GM21717 (cell line): Measurements from ENCODE around the gene SEMG1.

Experiments used
- ATAC-seq: cut with Tn5 transposase; IDR thresholded peaks from one replicate; pipeline ENCODE4 v1.9.1; 2021; ENCODE audit warnings: mild to moderate bottlenecking, moderate library complexity; ENCODE audit not compliant: unreplicated experiment

Gene SEMG1, protein sequence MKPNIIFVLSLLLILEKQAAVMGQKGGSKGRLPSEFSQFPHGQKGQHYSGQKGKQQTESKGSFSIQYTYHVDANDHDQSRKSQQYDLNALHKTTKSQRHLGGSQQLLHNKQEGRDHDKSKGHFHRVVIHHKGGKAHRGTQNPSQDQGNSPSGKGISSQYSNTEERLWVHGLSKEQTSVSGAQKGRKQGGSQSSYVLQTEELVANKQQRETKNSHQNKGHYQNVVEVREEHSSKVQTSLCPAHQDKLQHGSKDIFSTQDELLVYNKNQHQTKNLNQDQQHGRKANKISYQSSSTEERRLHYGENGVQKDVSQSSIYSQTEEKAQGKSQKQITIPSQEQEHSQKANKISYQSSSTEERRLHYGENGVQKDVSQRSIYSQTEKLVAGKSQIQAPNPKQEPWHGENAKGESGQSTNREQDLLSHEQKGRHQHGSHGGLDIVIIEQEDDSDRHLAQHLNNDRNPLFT

GRCh38 chr20:45206725-45207124 is at the start of gene SEMG1:
TSS of gene SEMG1 (plus strand) at chr20:45207033. CDS start at chr20:45207054, 21 bp downstream.
- ATAC-seq = no peak

GRCh38 chr20:45157962-45158361 is 48.9 kb upstream of the SEMG1 start:
- ATAC-seq = no peak

DNA sequence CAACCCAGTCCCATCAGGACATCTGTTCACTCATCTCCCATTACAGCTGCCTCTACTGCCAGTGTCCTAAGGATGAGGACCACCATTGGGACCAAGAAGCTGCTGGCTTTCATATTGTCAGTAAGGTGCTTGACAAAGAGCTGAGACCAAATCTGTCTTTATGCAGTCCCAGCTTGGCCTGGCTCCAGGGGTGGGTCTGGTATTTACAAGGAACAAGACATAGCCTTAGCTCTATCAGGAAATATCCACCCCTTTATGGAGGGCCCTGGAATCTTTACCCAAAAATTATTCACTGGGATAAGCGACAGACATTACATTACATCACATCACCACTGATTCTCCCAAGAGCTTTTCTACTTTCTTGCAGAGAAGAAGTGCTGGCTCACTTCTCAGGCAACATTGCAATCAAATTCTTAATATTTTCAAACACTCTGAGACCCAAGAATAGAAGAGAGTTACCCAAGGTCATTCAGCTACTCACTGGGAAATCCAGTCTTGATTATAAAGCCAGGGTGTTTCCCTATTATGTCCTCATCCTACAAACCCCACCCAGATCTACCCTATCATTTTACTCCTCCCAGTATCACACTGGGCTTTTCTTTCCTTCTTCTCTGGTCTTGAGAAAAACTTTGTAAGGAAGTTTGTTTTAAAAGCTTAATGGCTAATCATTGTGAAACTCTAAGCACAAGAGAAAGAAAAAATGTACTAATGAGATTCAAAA is 43.6 kb upstream of the SEMG1 start:
- ATAC-seq = no peak

GRCh38 chr20:45164906-45165305 is 41.9 kb upstream of the SEMG1 start:
- ATAC-seq = no peak

GRCh38 chr20:45173522-45173921 is 33.3 kb upstream of the SEMG1 start:
- no peak for ATAC-seq

DNA sequence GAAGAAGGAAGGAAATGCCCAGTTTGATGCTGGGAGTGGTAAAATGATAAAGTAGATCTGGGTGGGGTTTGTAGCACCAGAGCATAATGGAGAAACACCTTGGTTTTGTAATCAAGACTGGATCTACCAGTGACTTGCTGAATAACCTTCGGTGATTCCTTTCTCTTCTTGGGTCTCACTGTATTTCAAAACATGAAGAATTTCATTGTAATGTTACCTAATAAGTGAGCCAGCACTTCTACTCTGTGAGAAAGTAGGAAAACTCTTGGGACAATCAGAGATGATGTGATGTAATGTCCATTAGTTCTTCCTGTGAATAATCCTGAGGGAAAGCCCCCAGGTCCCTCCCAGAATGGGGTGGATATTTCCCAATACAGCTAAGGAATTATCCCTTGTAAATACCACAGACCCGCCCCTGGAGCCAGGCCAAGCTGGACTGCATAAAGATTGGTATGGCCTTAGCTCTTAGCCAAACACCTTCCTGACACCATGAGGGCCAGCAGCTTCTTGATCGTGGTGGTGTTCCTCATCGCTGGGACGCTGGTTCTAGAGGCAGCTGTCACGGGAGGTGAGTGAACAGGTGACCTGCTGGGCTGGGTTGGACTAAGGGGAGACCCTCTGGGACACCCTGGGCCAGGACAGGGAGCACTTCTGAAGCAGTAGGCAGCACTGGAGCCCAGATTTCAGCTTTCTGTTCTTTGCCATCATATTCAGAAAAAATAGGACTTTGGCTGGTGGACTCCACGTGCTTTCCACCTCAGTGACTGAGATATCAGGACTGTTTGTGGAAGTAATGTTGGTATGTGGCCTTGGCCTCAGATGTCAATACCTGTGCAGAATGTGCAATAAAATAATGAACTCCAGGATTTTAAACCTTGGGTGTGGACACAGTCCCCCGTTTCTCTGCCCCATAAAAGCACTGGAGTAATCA is 32.1 kb upstream of the SEMG1 start, which contains the start of gene PI3:
Gene PI3, plus strand, starts transcription at position 469 of the 931 bp plus-strand sequence. Its CDS starts 21 bp downstream, at position 490.
- no peak for ATAC-seq

DNA sequence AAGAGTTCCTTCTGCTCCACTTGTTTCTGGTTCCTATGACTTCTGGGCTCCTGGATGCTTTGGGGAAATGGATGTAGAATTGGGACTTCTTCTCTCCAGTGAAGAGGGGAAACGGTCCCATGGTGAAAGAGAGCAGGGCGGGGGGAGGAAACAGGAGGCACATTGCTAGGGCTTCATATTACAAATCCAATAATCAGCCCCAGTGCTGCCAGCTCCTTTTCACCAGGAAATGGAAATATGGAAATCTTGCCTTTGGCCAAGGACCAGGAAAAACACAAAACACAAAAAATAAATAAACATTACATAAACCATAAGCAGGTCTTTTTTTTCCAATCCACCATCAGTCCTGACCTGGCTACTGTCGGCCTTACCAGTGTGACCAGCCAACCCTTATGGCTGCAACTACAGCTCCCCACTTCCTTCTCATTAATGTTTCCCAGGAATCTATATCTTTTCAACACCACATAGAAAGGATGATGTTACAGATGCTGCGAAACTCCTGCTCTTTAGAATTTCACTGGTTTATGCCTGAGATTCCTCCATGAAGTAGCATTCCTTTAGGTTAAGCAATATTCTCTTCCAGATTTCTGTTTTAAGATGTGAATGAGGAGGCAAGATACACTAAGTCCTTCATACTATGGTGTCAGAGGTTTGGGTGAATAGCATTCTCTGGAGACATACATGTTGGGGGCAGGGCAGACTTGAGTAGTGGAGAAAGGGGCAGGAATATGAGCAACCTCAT is 30.1 kb upstream of the SEMG1 start:
- no peak for ATAC-seq

- ATAC-seq = no peak
Observed at GRCh38 chr20:45179166-45179565, 27.7 kb upstream of the SEMG1 start.

DNA sequence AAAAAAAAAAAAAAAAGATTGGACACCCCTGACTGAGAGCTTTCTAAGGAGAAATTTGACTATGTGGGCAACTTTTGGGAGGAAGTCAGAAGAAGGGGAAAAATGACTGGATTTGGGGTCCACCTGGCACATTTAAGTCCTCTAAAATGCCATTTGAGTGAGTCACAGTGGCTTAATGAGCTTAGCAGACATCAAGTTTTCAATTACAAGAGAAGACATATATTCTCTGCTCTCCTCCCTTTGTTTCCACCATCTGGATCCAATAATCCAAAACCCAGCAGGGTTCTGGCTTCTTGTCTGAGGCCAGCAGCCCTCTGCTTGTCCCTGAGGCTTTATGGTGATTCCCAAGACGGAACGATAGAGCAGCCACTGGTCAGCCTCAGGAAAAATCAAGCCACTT is 25.2 kb upstream of the SEMG1 start:
- no peak for ATAC-seq

GRCh38 chr20:45183084-45183483 is 23.7 kb upstream of the SEMG1 start:
- no peak for ATAC-seq

- no peak for ATAC-seq
Observed at GRCh38 chr20:45187693-45188092, 19.1 kb upstream of the SEMG1 start.

- no peak for ATAC-seq
Observed at GRCh38 chr20:45189067-45189609, 17.7 kb upstream of the SEMG1 start.

DNA sequence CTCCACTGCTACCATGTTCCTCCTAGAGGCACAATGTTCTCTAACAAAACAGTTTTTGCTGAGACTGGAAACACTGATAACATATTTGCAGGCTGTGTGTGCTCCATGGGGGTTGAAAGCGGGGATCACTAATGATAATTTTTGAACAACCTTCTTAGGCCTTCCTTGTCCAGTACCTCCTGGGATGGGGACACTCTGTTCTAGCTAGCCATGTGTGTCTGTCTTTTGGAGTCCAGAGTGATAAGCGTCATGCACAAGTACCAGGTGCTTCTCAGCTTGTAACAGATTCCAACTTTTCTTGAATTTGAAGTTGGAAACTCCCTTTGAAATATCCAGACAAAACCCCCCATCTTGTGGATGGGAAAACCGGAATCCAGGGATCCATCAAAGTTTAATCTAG is 17.0 kb upstream of the SEMG1 start:
- ATAC-seq = no peak

GRCh38 chr20:45191926-45192325 is 14.9 kb upstream of the SEMG1 start:
- ATAC-seq = no peak

DNA sequence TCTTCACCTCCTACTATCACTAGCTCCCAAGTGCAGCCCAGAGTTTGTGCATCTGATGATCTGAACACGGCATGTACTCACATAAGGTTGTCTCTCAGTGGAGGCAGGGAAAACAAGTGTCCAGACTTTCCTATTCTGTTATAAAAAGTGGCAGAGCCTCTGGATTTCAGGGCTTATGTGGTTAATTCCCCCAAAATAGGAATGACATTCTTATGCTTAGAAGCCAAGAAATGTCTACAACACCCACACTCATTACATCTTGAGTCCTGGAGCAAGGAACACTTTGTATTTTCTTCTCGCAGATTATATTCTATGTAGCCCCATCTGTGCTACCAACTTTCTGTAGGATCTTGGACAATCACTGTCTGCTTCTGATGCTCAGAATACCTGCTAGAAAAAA is 13.5 kb upstream of the SEMG1 start:
- no peak for ATAC-seq

DNA sequence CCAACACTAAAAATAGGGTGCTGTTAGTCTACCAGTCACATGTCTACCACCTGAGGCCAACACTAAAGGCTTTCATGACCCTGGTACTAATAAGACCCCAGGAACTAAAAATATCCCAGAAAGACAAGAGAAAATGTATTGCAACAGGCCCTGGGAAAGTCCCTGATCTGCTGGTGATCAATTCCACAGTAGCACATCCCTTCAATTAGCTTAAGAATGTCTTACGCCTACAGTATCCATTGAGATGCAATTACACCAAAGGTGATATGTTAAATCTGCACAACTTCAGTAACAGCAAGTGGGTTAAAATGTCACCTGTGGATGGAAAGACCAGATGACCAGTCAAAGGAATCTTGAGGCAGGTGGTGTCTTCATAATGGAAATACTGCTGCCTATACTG is 3.1 kb downstream of the SEMG1 start:
- no peak for ATAC-seq

DNA sequence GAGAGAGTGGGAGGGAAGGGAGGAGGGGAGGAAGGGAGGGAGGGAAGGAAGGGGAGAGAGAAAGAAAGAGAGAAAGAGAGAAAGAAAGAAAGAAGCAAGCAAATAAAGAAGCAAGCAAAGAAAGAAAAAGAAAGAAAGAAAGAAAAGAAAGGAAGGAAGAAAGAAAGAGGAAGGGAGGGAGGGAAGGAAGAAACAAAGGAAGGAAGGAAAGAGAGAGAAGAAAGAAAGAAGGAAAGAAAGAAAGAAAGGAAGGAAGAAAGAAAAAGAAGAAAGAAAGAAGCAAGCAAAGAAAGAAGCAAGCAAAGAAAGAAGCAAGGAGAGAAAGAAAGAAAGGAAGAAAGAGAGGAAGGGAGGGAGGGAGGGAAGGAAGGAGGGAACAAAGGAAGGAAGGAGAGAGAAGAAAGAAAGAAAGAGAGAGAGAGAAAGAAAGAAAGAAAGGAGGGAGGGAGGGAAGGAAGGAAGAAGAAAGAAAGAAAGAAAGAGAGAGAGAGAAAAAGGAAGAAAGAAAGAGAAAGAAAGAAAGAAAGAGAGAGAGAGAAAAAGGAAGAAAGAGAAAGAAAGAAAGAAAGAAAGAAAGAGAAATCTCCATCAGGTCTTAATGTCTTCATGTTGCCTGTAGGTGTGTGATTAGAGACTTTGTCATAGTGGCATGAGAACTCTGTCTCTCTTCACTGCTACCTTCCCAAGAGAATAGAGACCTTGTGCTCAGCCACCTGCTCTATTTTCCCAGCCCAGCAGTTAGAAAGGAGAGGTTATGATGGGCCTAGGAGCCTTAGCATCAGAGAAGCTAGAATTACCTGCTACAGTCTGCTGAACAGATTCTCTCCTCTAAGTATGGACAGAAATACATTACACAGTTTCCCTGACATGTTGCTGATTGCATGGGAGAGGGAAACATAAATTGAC is 5.0 kb downstream of the SEMG1 start:
- ATAC-seq = no peak

DNA sequence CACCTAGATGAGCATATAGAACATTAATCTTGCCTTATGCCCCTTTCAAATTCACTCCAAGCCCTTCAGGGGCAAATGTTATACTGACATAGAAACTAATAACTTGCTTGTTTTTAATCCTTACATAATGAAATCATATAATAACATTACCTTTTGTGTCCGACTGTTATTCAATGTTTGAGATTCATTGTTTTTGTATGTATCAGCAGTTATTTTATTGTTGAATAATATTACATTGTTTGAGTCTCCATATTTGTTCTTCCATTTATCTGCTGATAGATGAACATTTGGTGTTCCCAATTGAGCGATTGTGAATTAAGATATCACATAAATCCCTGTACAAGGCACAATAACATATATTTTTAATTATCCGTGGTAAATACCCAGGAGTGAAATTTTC is 6.0 kb downstream of the SEMG1 start:
- no peak for ATAC-seq

- no peak for ATAC-seq
Observed at GRCh38 chr20:45218124-45218523, 11.3 kb downstream of the SEMG1 start.
